Measurements from ENCODE around the gene UPF3A.
"Not testable (repeated sequence)": the region's sequence is repeated elsewhere in the genome, so short reads cannot be mapped to it uniquely, and the experiment has no call there.

The UPF3A gene

GRCh38 chr13:114325729-114326128 lies 44.3 kb downstream of the UPF3A start:
- no peak overlapping the region for H3K4me3 ChIP-seq (ENCODE audit: low read depth, low read length)
- no peak for DNase-seq (ENCODE audit: low read depth)

GRCh38 chr13:114328034-114328433 lies 46.6 kb downstream of the UPF3A start:
- DNase-seq (ENCODE audit: low read depth) = no peak

GRCh38 chr13:114328595-114328994 lies 47.2 kb downstream of the UPF3A start:
- no peak for DNase-seq (ENCODE audit: low read depth)

More at GRCh38 chr13:114328034-114328433, 46.6 kb downstream of the UPF3A start:
- no peak overlapping the region for H3K4me3 ChIP-seq (ENCODE audit: low read depth, low read length)

GRCh38 chr13:114330086-114330485 lies 48.7 kb downstream of the UPF3A start:
- DNase-seq (ENCODE audit: low read depth) = no peak
- no peak overlapping the region for H3K4me3 ChIP-seq (ENCODE audit: low read depth, low read length)

More at GRCh38 chr13:114328595-114328994, 47.2 kb downstream of the UPF3A start:
- no peak overlapping the region for H3K4me3 ChIP-seq (ENCODE audit: low read depth, low read length)

- not testable (repeated sequence) for H3K4me3 ChIP-seq (ENCODE audit: low read depth, low read length); DNase-seq (ENCODE audit: low read depth)
Observed at GRCh38 chr13:114333881-114334280, 52.5 kb downstream of the UPF3A start.

GRCh38 chr13:114334305-114335053 lies 53.1 kb downstream of the UPF3A start:
- H3K4me3 ChIP-seq (ENCODE audit: low read depth, low read length) = no peak overlapping the region
- DNase-seq (ENCODE audit: low read depth) = no peak

- DNase-seq (ENCODE audit: low read depth); H3K4me3 ChIP-seq (ENCODE audit: low read depth, low read length): not testable (repeated sequence)
Observed at GRCh38 chr13:114336457-114336856, 55.1 kb downstream of the UPF3A start.

GRCh38 chr13:114338959-114339358 lies 57.6 kb downstream of the UPF3A start:
- no peak for DNase-seq (ENCODE audit: low read depth)

GRCh38 chr13:114339857-114340534 lies 58.6 kb downstream of the UPF3A start:
- no peak overlapping the region for H3K4me3 ChIP-seq (ENCODE audit: low read depth, low read length)
- no peak for DNase-seq (ENCODE audit: low read depth)

More at GRCh38 chr13:114338959-114339358, 57.6 kb downstream of the UPF3A start:
- no peak overlapping the region for H3K4me3 ChIP-seq (ENCODE audit: low read depth, low read length)

- no peak for DNase-seq (ENCODE audit: low read depth)
- H3K4me3 ChIP-seq (ENCODE audit: low read depth, low read length) = no peak overlapping the region
Observed at GRCh38 chr13:114341003-114341777, 59.8 kb downstream of the UPF3A start.

- H3K4me3 ChIP-seq (ENCODE audit: low read depth, low read length); DNase-seq (ENCODE audit: low read depth): not testable (repeated sequence)
Observed at GRCh38 chr13:114347256-114347655, 65.9 kb downstream of the UPF3A start.

- DNase-seq (ENCODE audit: low read depth); H3K4me3 ChIP-seq (ENCODE audit: low read depth, low read length): not testable (repeated sequence)
Observed at GRCh38 chr13:114352763-114353162, 71.4 kb downstream of the UPF3A start.

GRCh38 chr13:114353382-114353781 lies 72.0 kb downstream of the UPF3A start:
- H3K4me3 ChIP-seq (ENCODE audit: low read depth, low read length) = not testable (repeated sequence)

More at GRCh38 chr13:114353382-114353781, 72.0 kb downstream of the UPF3A start:
- DNase-seq (ENCODE audit: low read depth) = not testable (repeated sequence)

Data from skeletal muscle cell (primary cell).